ENCODE results near the gene COL19A1. TPM values are rescaled to one million over a fixed set of nuclear protein-coding genes. Genes with fewer than 3 reads are reported as not detected.

The COL19A1 gene
- total and polyA plus RNA-seq, 3 donors from 2014 or later = 0.30 to 2.5 (median 1.4) TPM

- intact Hi-C loops (cut with DNase I; ENCODE audit: low total_unique reads) = no loop called here
- 23 to 57% methylated on average over 1 of the region's 1 CpG for WGBS, 2 donors
- TF ChIP-seq POLR2A (IDR thresholded peaks at IDR 0.05) = no peak
- no peak for TF ChIP-seq CTCF (IDR thresholded peaks at IDR 0.05)
- no peaks in the 10 kb centered on the region for H3K36me3 ChIP-seq (ENCODE audit: low read depth, missing control alignments)
- H3K27me3 ChIP-seq = no peaks in the 10 kb centered on the region
- H3K4me1 ChIP-seq = no peaks in the 10 kb centered on the region
- H3K4me3 ChIP-seq = no peak overlapping the region
- no peak overlapping the region for H3K27ac ChIP-seq
- DNase-seq = no peak
- H3K9me3 ChIP-seq = no peaks in the 10 kb centered on the region
Observed at GRCh38 chr6:70157086-70157485, 290.7 kb downstream of the COL19A1 start.

DNA sequence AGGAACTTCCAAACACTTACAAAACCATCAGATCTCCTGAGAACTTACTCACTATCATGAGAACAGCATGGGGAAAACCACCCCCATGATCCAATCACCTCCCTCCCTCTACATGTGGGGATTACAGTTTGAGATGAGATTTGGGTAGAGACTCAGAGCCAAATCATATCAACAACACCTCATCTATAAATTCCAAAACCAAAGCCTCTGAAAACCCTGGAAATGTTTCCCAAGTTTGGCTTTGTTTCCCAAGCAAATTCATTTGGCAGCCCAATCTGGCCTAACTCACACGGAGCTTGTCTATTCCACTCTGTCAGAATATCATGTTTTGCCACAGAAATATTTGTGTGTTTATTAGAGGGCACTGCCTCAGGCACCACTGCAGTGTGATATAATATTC is 293.9 kb downstream of the COL19A1 start:
- TF ChIP-seq POLR2A (IDR thresholded peaks at IDR 0.05) = no peak
- no peak for TF ChIP-seq CTCF (IDR thresholded peaks at IDR 0.05)
- H3K9me3 ChIP-seq = no peaks in the 10 kb centered on the region
- no peaks in the 10 kb centered on the region for H3K27me3 ChIP-seq
- intact Hi-C loops (cut with DNase I; ENCODE audit: low total_unique reads) = no loop called here
- H3K27ac ChIP-seq = no peak overlapping the region
- H3K4me1 ChIP-seq = no peaks in the 10 kb centered on the region
- 52 to 82% methylated on average over 1 of the region's 1 CpG for WGBS, 2 donors
- H3K4me3 ChIP-seq = no peak overlapping the region
- no peak for DNase-seq
- no peaks in the 10 kb centered on the region for H3K36me3 ChIP-seq (ENCODE audit: low read depth, missing control alignments)

DNA sequence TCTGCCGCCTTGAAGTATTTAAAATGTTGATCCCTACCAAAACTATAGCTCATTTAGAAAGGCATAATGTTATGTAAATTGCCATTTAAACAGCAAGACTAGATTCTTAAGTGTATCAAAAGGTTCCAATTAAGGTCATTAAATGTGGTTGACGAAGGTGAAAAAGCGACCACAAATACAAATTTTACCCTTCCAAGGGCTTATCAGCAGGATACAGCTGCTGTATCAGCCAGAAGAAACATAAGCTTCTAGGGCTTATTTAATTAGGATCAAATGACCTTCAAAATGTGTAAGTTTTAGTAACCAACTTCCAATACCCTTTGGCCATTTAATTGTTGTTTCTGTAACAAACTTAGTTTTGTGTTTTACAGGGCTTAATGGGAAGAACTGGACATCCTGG is 296.6 kb downstream of the COL19A1 start:
- H3K27me3 ChIP-seq = no peaks in the 10 kb centered on the region
- 58 to 67% methylated on average over 3 of the region's 3 CpGs for WGBS, 2 donors
- DNase-seq = no peak
- H3K4me3 ChIP-seq = no peak overlapping the region
- no peaks in the 10 kb centered on the region for H3K9me3 ChIP-seq
- H3K36me3 ChIP-seq (ENCODE audit: low read depth, missing control alignments) = no peaks in the 10 kb centered on the region
- TF ChIP-seq POLR2A (IDR thresholded peaks at IDR 0.05) (no peak), CTCF (IDR thresholded peaks at IDR 0.05) (no peak)
- no peaks in the 10 kb centered on the region for H3K4me1 ChIP-seq
- no peak overlapping the region for H3K27ac ChIP-seq
- intact Hi-C loops (cut with DNase I; ENCODE audit: low total_unique reads) = no loop called here

DNA sequence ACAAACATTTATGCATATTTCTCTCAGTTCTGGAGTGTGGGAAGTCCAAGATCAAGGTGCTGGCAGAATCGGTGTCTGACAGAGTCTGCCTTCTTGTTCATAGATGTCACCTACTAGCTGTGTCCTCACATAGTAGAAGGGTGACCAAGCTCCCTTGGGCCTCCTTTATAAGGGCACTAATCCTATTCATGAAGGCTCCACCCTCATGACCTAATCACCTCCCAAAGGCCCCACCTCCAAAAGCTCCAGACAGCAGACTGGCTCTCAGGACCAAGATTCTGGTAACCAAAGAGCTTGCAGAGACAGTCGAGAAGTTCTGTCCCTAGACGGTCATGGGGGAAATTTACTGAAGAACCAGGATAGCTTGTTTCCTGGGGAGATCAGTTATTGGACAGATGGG is 297.4 kb downstream of the COL19A1 start:
- Histone ChIP-seq H3K27me3 (no peaks in the 10 kb centered on the region), H3K27ac (no peak overlapping the region), H3K4me3 (no peak overlapping the region), H3K9me3 (no peaks in the 10 kb centered on the region), H3K4me1 (no peaks in the 10 kb centered on the region), H3K36me3 (ENCODE audit: low read depth, missing control alignments) (no peaks in the 10 kb centered on the region)
- 86 to 94% methylated on average over 3 of the region's 3 CpGs for WGBS, 2 donors
- TF ChIP-seq POLR2A (IDR thresholded peaks at IDR 0.05) (no peak), CTCF (IDR thresholded peaks at IDR 0.05) (no peak)
- DNase-seq = no peak
- intact Hi-C loops (cut with DNase I; ENCODE audit: low total_unique reads) = no loop called here

DNA sequence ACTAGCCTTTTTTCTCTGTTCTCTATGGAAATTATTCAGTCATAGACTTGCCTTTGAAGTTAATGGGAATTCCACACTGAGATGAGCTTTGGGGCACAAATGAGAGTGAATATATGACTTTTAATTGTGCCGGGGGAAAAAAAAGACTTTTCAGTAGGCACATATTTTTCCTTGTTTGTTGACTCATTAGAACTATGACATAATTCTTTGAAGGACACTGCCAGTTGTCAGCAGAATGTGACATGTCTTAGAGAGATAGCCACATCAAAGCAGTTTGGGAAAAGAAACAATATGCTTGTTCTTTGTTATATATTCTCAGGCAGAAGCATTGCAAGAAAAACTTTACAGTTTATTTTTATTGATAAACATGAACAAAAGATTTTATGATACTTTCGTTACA is 298.2 kb downstream of the COL19A1 start:
- no peak for DNase-seq
- no peak overlapping the region for H3K4me3 ChIP-seq
- H3K27me3 ChIP-seq = no peaks in the 10 kb centered on the region
- no peaks in the 10 kb centered on the region for H3K4me1 ChIP-seq
- 53 to 68% methylated on average over 2 of the region's 2 CpGs for WGBS, 2 donors
- H3K27ac ChIP-seq = no peak overlapping the region
- H3K36me3 ChIP-seq (ENCODE audit: low read depth, missing control alignments) = no peaks in the 10 kb centered on the region
- no peaks in the 10 kb centered on the region for H3K9me3 ChIP-seq
- intact Hi-C loops (cut with DNase I; ENCODE audit: low total_unique reads) = no loop called here
- TF ChIP-seq POLR2A (IDR thresholded peaks at IDR 0.05) = no peak
